GM18867 (cell line): Measurements from ENCODE around the gene RRP15.
"Not testable (repeated sequence)": the region's sequence is repeated elsewhere in the genome, so short reads cannot be mapped to it uniquely, and the experiment has no call there.

ENCODE experiments used
- ATAC-seq: cut with Tn5 transposase; IDR thresholded peaks from one replicate; pipeline ENCODE4 v1.9.1; 2021; ENCODE audit warnings: mild to moderate bottlenecking, moderate library complexity; ENCODE audit not compliant: unreplicated experiment

Gene RRP15

DNA sequence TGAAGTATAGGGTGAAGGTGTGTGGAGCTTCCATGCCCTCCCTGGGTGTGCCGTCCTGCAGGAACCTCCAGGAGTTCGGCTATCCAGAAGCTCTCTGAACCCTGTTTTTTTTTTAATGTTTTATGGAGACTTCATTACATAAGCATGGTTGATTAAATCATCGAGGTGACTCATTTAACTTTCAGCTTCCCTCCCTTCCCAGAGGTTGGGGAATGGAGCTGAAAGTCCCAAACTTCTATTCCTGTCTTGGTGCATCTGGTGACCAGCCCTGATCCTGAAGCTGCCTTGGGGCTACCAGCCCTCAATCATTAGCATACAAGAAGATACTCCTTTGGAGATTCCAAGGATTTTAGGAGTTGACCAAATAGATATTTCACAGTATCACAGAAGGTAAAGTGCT lies 9.5 kb downstream of the RRP15 start:
- ATAC-seq = no peak

DNA sequence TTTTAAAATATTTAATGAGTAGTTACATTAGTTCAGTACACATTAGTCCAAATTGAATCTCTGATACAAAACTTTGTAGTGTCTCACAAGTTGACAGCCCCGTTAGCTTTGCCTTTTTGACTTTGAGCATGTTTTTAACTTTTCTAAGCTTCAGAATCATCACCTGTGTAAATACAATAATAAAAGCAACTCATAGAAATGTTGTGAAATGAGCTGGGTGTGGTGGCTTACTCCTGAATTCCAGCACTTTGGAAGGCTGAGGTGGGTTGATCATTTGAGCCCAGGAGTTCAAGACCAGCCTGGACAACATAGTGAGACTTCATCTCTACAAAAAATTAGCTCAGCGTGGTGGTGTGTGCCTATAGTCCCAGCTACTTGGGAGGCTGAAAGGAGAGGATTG lies 11.1 kb downstream of the RRP15 start:
- no peak for ATAC-seq

- no peak for ATAC-seq
These were observed 12.4 kb downstream of the RRP15 start for GRCh38 chr1:218297461-218297860.

- no peak for ATAC-seq
These were observed 12.8 kb downstream of the RRP15 start for GRCh38 chr1:218297867-218298266.

- ATAC-seq = no peak
These were observed 13.3 kb downstream of the RRP15 start for GRCh38 chr1:218298398-218298797.

DNA sequence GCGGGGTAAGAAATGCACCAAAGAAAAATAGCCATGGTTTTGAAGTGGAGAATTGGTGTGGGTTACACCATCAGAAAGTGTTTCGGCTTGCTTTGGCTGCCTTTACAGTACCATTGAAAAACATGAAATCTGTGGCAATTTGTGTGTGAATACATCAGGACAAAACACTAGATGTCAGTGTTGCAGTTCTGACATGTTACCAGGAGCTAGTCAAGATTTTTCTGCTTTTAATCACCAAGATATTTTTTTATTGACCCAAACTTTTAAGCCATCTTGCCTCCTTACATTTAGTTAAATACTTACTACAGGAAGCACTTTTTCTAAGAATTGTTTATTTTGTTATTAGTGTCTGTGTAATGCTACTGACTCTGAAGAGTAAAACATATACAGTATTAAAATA lies 14.3 kb downstream of the RRP15 start:
- peak; percentile 57 for ATAC-seq

DNA sequence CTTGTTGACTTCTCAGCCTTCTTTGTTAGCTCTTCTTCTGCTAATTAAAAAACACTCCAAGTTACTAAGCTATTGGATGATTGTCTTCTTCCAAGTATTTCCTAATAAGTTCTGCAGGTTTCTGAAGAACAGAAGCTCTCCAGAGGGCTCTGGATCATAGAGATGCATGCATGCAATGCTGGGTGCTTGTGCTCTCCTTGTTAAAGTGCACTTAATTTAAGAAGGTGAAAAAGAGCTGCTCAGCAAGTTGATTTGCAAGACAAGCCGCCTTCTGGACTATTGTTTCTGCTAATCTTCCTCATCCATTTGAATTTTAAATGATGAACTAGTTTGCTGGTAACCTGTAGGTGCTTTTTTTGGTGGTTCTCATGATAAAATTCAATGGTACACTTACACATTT lies 16.1 kb downstream of the RRP15 start:
- no peak for ATAC-seq

DNA sequence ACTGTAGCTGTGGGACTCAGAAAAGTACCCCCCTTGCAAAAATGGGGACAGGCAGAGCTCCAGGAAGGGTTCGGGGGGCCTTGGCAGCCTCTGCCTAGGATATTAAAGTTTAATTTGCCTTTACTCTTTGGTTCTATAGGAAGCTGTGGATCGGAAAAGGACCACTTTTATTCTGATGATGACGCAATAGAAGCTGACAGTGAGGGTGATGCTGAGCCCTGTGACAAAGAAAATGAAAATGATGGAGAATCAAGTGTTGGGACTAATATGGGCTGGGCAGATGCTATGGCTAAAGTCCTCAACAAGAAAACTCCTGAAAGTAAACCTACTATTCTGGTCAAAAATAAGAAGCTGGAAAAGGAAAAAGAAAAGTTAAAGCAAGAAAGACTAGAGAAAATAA lies 17.1 kb downstream of the RRP15 start:
- no peak for ATAC-seq

- no peak for ATAC-seq
These were observed 18.2 kb downstream of the RRP15 start for GRCh38 chr1:218303176-218303879.

GRCh38 chr1:218304281-218305039 lies 19.4 kb downstream of the RRP15 start:
- peak; percentile 74 for ATAC-seq

DNA sequence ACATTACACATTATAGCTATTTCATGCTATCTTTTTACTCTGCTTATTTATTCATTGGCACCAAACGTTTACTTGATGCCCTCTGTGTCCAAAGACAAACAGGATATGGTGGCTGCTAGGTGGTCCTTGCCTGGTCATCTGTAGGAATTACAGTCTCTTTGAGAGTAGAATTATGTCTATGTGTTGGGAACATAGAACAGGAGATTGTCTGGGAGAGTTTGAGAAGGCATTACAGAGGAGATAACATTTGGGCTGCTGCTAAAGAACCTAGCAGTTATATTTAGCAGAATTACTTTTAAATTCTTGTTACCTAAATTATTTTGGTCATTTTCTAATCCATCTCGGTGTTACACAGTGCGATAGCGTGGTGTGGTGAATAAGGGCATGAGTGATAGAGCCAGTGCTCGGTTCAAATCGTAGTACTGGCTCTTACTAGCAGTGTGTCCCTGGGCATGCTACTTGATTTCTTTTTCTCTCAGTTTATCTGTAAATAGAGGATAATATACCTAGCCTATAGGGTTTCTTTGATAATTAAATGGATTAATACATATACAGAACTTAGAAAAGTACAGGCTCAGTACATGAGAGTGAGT lies 20.5 kb downstream of the RRP15 start:
- ATAC-seq = no peak

DNA sequence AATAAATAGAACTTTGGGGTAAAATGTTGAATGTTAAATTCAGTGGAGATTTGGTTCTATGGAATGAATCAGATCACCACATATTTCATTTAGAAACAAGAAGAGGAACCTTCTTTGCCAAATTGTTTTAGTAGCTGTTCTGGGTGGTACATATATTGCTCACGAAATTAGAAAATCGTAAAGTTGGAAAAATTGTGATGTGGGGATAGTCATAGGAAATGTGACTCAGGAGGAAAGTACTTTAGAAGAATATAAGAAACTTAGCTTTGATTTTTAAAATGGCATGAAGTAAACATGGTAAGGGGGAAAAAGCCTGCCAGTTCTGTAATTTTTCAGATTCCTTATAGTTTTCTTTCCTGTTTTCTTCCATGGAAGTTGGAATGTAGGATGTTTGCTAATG lies 27.4 kb downstream of the RRP15 start:
- no peak for ATAC-seq

DNA sequence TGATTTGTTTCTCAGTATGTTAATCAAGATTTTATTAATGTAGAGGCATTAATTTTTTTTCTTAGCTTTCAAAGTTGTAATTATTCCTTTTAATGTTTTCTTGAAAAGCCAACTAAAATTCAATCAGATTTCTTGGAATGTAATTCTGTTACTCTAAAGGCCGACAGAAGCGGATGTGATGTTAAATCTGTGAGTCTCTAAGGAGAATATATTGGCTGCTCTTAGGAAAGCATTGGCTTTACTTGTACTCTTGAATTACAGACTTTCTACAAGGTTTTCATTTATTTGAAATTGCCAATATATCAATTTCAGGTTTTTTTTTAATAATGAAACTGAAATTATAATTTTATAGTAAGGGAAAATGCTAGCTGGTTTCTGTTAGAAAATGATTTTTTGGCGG lies 29.2 kb downstream of the RRP15 start:
- no peak for ATAC-seq

DNA sequence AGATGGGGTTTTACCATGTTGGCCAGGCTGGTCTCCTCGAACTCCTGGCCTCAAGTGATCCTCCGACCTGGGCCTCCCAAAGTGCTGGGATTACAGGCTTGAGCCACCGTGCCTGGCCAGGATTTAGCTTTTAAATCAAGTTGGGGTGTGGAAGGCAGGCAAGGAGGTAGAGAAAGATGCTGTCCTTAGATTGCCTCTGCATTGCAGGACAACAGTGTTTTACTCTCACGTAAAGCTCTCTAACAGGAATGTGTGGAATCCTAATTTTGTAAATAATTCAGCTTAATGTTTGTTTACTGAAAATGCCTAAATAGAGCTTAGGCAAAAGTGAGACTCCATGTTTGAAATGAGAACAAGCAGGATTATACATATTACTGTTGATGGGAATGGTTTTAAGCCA lies 30.5 kb downstream of the RRP15 start:
- no peak for ATAC-seq

DNA sequence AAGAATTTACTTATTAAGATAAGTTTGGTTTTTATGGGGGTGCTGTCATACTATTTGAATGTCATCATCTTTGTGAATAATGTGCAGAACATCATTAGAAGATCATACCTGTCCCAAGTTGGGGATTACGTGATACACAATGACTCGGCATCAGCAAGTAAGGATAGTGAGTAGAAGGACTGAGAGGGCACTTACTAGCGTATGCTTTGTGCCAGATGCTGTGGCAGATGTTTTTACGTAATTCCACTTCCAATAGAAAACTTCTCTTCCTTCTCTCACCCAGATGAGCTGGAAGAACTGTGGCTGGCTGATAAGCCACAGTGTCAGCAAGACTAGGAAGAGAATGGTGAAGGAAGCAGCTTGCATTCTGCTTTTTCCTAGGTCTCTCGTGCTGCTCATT lies 32.0 kb downstream of the RRP15 start:
- no peak for ATAC-seq

- ATAC-seq = not testable (repeated sequence)
These were observed 35.1 kb downstream of the RRP15 start for GRCh38 chr1:218320182-218320581.

- ATAC-seq = no peak
These were observed 37.7 kb downstream of the RRP15 start for GRCh38 chr1:218322762-218323161.

- ATAC-seq = no peak
These were observed 38.6 kb downstream of the RRP15 start for GRCh38 chr1:218323568-218324225.

DNA sequence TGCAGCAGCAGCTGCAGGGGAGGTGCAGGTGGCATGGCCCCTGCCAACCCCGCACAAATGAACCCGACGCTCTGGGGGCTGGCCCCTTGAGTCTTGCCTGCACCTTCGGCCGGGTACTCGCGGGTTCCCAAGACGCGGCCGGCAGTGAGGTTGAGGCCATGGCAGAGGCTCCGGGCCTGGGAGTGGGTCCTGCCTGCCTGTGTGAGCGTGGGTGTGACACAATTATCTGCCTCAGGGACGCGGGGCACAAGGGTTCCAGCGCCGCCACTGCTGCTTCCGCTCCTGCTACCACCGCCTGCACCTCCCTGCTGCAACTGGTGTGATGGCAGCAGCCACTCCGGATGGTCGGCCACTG lies 39.1 kb downstream of the RRP15 start:
- no peak for ATAC-seq

- no peak for ATAC-seq
These were observed 43.7 kb downstream of the RRP15 start for GRCh38 chr1:218328769-218329168.

- peak; percentile 84 for ATAC-seq
These were observed 45.0 kb downstream of the RRP15 start for GRCh38 chr1:218330043-218330623.
